Activated CD4-positive, alpha-beta T cell treated with anti-CD3 and anti-CD28 coated beads, Interleukin-2, Interleukin-6, amounts not matched to agents 100 ng/mL and 50 ng/mL, durations not matched to agents 16 hours and 8 hours (primary cell): Measurements from ENCODE around the gene CTDSPL.

ENCODE experiments used
- DNase-seq: peaks from one replicate; pipeline ENCODE4 v3.0.0-alpha.2; 2020

CTDSPL gene

DNA sequence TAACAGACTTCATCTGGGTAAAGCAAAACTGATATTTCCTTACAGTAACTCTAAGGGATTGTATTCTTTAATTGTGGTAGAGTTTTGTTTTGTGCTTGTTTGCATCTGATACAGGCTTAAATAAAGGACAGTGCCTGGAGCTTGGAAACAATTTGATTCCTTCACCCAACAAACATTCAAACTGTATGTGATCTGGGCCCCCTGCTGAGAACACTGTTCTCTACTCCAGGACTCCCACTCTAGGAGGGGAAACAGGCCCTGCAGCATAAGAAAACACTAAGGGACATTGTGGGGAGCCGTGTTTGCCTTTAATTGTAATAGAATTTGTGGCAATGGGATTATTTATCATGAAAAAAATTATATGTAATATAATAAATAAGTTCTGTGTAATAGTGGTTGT lies 56.9 kb downstream of the CTDSPL start:
- no peak for DNase-seq

DNA sequence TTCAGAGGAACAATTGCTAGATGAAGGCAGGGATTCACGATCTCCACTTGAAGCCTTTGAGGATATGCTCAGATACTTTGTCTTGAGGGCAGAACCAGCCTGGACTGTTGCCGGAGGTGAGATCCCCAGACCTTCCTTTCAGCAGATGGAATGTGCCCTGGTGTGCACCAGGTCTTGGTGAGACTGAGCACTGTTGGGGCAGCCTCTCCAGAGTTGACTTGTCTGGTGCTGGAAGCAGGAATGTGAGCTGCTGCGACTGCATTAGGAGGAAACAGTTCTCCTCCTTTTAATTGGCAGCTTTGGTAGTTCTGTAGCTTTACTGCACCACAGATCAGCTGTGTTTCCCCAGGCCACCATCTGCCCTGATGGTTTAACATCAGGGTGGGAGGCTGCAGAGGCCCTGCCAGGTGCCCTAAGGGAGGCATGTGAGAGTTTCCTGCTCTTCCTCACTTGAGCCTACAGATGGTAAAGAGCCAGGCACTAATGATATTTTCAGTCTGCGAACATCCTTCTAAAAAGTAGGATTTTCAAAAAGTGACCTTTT lies 58.5 kb downstream of the CTDSPL start:
- no peak for DNase-seq

GRCh38 chr3:37921025-37921424 lies 59.3 kb downstream of the CTDSPL start:
- no peak for DNase-seq

- no peak for DNase-seq
Measured at GRCh38 chr3:37922721-37923568, 61.3 kb downstream of the CTDSPL start.

DNA sequence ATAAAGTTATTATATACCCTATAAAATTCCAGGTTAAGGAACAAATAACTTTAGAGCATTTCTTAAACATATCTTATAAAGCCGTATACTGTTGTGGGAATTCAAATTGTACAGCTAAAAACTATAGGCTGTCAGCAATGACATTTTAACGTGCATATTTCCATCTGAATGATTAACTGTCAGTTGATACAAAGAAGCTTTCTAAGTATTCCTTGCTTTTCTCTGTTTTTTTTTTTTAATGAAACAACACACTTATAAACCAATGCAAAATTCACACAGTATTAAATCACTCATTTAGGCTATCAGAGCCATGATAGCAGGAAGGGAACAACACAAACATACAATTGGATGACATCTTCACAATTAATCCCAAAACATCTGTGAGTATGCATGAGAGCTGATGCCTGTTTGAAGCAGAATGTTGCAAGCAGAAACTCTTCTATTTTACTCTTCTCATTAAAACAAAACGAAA lies 61.9 kb downstream of the CTDSPL start:
- DNase-seq: no peak

DNA sequence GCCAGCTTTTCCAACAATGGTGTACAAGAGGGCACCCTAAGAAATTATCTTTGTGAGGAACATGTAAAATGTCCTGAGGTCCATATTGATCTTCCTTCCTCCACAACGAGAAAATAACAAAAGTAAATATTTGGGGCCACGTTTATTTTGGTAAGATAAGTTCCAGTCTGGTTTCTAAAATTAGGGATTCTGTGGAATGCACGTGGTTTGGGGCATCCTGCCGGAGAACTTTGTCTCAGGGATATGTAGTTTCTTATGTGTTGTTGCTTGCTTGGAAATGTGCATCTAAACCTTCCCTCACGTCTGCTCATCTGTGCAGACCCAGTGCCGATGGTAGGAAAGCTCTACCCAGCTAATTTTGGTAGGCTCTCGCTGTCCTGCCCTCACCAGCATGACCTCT lies 62.8 kb downstream of the CTDSPL start:
- no peak for DNase-seq

DNA sequence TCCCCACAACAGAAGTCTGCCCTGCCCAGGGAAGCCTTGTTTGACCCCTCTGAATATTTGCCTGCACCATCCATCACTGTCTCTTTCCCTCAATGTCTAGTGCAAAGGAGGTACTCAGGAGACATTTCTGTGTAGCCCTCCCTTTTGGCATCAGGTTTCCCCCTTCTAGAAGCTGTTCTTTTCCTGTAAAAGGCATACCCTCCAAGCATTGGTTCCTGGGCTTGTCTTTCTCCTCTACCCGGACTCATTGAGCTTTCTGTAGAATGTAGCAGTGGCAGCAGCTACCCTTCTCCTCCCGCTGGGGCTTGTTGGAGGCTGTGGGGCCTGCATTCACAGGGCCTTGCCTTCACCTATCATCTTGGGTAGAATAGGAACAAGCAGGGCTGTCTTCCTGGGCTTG lies 63.5 kb downstream of the CTDSPL start:
- no peak for DNase-seq

- DNase-seq: no peak
Measured at GRCh38 chr3:37926611-37927010, 64.9 kb downstream of the CTDSPL start.

- DNase-seq: no peak
Measured at GRCh38 chr3:37930495-37930894, 68.8 kb downstream of the CTDSPL start.

DNA sequence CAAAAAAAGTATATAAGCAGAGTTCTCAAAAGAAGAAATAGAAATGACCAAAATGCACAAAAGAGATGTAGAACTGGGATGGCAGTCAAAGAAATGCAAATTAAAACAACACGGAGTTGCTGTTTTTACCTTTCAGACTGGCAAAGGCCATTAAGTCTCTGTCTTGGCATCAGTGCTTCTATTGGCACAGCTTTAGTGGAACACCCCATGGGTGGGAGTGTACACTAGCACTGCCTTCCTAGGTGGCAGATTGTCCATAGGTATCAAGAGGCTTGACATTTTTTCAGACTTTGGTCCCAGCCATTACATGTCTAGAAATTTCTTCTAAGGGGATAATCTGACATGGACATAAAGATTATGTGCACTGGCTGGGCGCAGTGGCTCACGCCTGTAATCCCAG lies 70.8 kb downstream of the CTDSPL start:
- no peak for DNase-seq

DNA sequence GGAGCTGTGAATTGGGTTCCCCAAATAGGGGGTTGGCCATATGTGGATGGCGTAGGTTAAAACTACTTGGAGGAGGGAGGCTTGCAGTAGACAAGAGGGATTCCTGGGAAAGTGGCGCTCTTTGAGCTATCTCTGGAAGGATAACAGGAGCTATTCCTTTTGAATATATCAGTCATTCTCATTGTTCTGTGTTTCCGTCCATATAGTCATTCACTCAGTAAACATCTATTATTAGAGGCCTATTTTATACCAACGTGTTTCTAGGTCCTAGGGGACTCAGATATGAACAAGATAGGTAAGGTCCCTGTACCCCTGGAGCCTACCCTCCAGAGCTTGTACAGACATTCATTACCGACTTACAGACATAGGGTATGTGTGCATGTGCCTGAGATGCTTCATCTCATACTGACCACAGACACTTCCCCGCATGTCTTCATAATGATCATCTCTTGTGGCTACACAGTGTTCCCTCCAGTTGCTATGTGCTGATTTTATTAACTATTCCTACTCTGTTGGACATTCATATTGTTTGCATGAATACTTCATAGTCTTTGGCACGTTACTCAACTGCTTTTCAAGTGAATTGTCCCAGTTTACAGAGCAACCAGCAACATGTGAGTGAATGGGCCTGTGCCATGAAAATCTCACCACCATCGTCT lies 73.1 kb downstream of the CTDSPL start:
- no peak for DNase-seq

DNA sequence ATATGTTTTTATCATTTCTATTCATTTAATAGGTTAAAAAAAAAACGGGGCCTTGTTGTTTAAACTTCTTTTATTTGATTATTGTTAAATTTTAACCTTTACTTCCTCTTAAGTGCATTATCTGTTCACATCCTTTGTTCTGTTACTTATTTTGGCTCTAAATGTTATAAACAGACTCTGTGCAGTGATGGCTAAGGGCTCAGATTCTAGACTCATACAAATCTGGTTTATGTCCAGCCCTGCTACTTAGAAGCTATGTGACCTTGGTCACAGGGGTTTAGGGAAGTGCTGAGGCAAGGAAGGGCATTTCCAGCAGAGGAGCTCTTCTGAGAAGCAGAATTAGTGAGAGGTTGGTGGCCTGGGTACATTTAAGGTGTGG lies 73.6 kb downstream of the CTDSPL start:
- DNase-seq: no peak

DNA sequence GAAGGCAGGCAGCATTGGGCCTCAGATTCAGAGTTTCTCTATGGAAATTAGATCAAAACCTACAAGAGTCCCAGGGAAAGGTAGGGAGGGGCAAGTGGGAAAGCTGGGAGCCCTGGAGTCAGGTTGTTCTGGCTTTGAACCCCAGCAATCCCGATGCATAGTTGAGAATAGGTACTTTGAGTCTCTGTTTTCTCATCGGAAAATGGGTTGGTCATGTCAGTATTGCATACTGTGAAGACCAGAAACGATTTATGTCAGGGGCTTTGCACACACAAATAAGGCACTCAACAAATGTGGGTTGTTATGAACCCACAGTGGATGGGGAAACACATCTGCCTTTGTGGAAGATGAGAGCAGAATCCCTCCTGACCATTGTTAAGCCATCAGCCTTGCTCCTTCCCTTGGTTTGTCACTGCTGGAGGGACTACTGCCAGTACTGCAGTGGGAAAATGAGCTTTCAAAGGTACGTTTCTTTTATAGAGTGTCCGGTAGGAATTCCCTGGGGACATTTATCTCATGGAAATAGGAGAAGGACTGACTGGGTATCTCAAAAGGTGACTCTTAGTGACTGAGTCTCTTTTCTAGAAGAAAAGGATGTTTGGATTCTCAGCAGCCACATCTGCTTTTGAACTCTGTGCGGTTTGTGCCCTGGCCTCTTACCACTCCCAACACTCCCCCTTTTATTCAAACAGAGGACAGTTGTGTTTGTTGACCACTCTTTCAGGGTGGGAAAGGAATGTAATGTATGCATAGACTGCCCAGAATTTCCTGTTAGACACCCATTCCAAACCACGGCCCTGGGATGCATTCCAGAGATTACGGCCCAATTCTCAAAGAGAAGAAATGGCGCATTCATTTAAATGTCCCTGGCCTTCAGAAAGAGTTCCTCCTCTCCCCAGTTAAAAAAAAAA lies 74.3 kb downstream of the CTDSPL start:
- no peak for DNase-seq

GRCh38 chr3:37937156-37937555 lies 75.5 kb downstream of the CTDSPL start:
- DNase-seq: no peak

- no peak for DNase-seq
Measured at GRCh38 chr3:37938011-37938410, 76.3 kb downstream of the CTDSPL start.

- DNase-seq: no peak
Measured at GRCh38 chr3:37940242-37940908, 78.7 kb downstream of the CTDSPL start.

GRCh38 chr3:37941608-37942508 lies 80.2 kb downstream of the CTDSPL start:
- no peak for DNase-seq

GRCh38 chr3:37942646-37943045 lies 81.0 kb downstream of the CTDSPL start:
- DNase-seq: no peak

DNA sequence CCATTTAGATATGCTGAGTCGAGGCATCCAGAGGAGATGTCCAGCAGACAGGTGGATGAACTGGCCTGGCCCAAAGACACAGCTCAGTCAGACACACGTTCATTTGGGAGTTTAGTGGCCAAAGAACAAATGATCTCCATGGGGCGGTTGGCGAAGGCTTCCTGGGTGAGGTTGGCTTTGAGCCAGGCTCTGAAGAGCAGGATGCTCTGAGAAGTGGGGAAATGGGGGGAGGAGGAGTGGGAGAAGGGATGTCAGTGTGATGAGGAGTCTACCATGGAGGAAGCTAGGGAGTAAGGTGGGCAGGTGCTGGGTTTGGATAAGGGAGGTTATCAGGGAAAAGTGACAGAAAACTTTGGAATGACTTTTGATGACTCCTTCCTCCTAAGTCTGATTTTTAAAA lies 81.4 kb downstream of the CTDSPL start:
- DNase-seq: no peak

- no peak for DNase-seq
Measured at GRCh38 chr3:37943631-37944314, 82.1 kb downstream of the CTDSPL start.

- DNase-seq: no peak
Measured at GRCh38 chr3:37944391-37944842, 82.7 kb downstream of the CTDSPL start.
